Posterior cingulate gyrus (tissue), 11 donors: Measurements from ENCODE around the gene SLX4IP.
"Not testable (repeated sequence)": the region's sequence is repeated elsewhere in the genome, so short reads cannot be mapped to it uniquely, and the experiment has no call there.

ENCODE experiments used
- DNase-seq, 10 donors: peaks; one replicate each; pipeline versions ENCODE4 v3.0.0 to v3.0.0-alpha.2; 2020 to 2021; ENCODE audit warnings: mixed read lengths in 3 of 10
- intact Hi-C: fragments of 100-400 bp; cut with DNase I; formaldehyde crosslinking; loops from one replicate; pipeline ENCODE4 v1.15.1; 2023

SLX4IP gene

DNA sequence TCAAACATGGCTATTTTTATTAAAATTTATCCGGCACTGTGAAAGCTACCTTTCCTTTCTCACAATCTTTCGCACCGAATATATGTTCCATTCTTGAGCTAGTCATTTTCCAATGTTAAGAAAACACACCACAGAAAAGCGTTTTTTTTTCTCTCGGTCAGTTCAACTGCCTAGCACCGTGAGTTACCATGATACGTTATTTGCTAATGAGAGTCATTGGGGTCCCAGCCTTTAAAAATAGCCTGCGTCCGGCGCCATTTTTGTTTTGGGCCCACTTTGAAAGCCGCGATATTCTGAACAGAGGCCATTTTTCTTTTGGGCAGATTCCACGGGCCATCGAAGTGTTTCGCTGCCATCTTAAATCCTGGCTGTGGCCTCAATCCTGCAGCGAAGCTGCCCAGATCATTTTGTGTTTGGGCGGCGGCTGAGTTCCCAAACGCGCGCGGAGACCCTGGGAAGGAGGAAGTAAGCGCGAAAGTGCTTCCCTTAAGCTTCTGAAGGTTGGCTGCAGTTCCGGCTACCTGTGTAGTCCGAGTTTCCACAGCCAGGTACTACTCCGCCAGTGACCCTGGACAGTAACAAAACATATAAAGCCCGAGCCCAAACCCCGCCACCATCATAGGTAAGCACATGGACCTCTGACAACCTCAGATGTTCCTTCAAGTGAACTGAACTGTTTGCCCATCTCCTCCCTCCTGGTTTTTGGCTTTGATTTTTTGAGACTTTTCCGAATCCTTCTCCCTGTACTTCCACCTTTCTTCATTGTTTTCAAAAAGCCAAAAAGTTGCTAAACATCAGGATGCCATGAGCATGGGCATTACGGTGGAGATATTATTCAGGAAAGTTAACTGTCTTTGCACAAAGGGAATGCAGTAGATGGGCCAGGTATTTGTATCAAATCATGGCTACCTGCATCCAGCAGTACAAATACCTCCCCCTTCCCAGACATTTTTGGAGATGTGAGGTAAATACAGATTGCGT lies at the start of gene SLX4IP:
Gene SLX4IP (plus strand): TSS at position 474 of the 981 bp plus-strand sequence. CDS start 22,900 bp downstream, outside the sequence.
- peak; percentile 80 to 98 (median 90) for DNase-seq
- intact Hi-C loops: loop anchor here (2.0 kb wide), 2 partner anchors 216 to 238 kb away; partner anchors contain the start of genes JAG1 and SNAP25

DNA sequence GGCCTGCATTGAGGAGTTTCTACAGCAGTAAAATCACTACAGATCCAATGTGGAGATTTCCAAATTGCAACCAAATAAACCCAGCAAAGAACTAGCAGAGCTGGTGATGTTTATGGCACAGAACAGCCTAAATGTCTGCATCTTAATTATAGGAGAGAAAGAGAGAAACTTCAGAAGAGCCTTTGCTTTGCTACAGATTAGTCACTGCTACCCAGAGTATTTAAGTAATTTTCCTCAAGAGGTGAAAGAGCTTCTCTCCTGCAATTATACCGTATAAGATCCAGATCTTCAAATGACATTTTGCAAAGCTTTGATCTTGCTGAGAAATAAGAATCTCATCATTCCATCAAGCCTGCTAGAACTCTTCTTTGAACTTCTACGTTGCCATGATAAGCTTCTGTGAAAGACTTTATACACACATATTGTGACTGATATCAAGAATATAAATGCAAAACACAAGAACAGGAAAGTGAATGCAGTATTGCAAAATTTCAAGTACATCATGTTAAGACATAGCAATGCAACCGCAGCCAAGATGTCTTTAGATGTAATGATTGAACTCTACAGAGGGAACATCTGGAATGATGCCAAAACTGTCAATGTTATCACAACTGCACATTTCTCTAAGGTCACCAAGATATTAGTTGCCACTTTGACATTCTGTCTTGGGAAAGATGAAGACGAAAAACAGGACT lies 49.1 kb upstream of the SLX4IP start:
- DNase-seq: no peak
- intact Hi-C loops: no loop called here

DNA sequence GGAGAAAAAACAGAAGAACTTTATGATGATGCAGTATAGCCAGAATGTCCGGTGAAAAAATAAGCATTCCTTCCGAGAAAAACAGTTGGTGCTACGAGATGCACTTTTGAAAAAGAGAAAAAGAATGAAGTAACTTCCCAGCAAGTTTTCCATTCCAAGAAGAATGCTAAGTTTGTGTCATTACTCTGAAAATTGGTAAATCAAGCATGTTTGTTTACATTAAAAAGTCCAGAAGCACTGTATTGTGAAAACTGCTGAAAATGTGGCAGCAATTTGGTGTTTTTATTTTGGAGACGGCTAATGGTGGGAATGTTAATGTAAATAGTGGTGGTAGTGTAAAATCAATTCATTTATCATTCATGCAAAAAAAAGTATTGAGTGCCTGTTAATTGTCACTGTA lies 47.4 kb upstream of the SLX4IP start:
- DNase-seq: no peak
- intact Hi-C loops: no loop called here

DNA sequence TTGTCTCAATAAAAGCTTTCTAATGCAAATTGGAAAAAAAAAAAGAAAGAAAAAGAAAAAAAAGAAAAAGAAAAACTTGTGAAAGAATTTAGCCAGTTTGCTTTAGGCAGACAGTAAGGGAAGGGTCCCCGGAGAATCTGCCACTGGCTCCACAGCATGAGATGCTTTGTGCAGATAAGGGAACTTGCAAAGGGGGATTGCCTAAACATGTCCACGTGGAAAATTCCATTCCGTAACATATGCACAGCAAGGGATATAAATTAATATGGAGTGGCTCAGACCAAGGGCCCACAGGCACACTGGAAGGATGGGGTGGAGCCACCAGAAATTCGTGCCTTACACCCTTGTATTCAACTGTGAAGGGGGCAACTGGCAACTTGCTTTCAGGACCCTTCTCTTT lies 46.5 kb upstream of the SLX4IP start:
- intact Hi-C loops: no loop called here

DNA sequence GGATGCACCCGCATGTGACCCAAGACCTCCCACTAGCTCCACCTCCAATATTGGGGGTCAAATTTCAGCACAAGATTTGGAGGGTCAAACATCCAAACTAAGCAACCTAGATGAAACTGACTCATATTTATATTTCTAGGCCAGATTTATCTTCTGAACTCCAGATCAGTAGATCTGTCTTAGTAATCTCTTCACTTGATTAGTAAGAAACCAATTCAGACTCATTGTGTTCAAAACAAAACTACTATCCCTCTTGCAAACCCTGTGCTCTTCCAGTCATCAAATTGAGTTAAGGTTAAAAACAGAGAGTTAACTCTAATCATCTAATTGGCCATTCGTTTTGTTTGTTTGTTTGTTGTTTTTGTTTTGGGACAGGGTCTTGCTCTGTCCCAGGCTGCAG lies 44.4 kb upstream of the SLX4IP start:
- DNase-seq: no peak
- intact Hi-C loops: no loop called here

More for the DNA sequence above, 46.5 kb upstream of the SLX4IP start:
- no peak for DNase-seq

DNA sequence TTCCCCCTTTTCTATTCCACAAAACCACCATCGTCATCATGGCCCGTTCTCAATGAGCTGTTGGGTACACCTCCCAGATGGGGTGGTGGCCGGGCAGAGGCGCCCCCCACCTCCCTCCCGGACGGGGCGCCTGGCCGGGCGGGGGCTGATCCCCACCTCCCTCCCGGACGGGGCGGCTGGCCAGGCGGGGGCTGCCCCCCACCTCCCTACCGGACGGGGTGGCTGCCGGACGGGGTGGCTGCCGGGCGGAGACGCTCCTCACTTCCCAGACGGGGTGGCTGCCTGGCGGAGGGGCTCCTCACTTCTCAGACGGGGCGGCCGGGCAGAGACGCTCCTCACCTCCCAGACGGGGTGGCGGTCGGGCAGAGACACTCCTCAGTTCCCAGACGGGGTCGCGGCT lies 40.4 kb upstream of the SLX4IP start:
- DNase-seq, intact Hi-C loops: not testable (repeated sequence)

DNA sequence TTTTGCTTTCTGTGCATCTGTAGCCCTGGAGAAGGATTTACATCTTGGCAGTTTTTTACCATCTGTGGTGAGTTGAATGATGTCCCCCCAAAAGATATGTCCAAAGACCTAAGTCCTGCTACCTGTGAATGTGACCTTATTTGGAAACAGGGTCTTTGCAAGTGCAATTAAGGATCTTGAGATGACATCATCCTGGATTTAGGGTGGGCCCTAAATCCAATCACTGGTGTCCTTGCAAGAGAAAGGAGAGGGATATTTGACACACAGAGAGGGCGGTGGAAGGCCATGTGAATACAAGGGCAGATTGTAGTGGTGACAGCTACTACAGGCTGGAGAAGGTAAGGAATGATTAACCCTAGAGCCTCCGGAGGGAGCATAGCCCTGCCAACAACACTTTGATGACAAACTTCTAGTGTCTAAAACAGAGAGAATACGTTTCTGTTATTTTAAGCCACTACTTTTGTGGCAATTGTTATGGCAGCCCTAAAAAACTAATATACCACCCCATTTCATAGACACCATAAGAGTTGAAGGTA lies 36.2 kb upstream of the SLX4IP start:
- no peak for DNase-seq
- intact Hi-C loops: no loop called here

DNA sequence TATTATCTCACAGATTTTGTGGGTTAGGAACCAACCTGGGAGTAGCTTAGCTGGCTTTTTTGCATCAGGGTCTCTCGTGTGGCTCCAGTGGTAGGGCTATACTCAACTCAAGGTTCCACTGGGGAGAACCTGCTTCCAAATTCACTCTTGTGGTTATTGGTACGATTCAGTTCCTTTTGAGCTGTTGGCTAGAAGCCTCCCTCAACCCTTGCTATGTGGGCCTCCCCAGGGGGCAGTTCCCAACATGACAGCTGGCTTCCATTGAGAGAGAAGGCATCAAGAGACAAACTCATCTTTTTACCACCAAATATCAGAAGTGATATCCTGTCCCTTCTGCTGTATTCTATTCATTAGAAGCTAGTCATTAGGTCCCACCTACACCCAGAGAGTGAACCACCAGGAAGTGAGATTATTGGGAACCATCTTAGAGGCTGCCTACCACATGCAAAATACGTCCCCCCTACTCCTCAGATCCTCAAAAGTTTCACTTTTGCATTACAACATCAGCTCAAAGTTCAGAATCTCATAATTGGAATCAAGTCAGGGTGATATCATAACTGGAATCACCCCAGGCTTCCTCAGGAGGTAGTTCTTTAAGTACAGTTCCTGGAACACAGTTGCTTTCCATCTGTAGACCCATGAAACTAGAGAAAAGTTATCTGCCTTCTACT lies 32.0 kb upstream of the SLX4IP start:
- intact Hi-C loops: no loop called here
- DNase-seq: no peak

DNA sequence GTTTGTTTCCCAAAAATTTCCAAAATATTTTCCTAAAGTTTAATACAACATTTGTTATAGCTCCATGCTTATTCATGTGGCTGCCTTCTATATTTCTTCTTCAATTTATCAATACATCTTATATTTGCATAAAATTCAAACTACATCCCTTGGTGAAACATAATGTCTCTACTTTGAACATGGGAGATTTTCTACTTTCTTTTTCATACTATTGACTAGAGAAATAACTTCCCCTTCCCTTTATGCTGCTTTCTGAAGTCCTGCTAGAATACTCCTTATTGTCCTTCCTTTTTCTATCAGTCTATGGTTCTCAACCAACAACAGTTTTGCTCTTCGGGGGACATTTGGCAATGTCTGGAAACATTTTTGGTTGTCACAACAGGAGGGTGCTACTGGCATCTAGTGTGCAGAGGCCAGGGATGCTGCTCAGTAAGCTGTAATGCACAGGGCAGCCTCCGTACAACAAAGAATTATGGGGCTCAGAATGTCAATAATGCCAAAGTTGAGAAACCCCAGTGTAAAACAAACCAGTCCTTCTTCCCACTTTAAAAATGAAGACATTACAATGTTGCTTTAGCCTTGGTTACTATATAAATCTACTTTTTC lies 31.0 kb upstream of the SLX4IP start:
- intact Hi-C loops: no loop called here
- DNase-seq: peak in 1 of 10 donors; percentile 73

DNA sequence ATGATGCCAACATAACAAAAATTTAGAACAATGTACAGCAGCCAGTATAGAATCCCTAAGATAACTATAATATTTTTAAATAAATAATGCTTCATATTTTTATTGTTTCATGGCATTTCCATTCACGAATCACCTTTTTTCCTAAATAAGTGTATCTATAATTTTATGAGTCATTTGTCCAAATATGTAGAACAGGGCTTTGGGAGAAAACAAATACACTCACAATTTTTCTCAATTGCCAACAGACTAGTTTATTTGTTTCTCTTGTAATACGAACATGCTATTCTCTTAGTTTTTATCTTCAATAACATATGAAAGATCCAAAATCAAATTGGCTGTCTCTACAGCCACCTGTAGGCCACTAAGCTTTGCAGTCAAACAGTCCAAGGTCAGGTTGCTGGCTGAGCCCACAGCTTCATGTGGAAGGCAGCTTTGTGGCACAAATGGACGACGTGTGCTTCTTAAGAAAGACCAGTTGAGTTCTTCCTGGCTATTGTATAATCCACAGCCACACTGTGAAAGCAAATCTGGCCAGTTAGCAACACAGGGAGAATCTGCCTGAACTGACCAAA lies 30.1 kb upstream of the SLX4IP start:
- DNase-seq: no peak
- intact Hi-C loops: no loop called here

DNA sequence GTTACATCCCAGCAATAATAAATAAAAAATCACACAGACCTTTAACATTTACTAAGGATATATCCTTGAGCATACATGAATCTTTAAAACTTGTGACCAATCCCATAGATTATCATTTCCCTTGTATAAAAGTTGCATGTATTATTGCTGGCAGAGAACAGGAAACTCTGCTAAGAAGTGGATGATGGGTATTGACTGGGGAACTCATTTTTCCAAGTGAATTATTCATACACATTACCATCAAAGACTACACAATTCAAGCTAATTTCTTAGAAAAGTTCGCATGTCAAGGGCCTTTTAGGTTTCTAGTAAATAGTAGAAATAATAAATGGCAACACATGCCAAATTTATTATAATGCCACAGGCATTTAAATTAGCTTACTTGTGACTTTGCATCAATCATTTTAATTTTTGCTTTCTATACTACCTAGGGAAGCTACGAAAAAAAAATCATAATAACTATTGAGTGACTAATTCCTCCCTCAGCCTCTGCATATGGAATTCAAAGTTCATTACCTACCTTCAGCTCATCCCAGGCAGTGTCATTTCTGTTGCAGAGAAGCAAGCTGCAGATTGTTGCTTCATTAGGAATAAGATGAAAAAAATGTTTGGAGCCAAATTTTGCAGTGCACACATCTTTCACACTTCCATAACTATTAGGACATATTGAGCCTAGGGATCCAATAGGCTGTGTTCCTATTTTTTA lies 26.8 kb upstream of the SLX4IP start:
- DNase-seq: no peak
- intact Hi-C loops: no loop called here

DNA sequence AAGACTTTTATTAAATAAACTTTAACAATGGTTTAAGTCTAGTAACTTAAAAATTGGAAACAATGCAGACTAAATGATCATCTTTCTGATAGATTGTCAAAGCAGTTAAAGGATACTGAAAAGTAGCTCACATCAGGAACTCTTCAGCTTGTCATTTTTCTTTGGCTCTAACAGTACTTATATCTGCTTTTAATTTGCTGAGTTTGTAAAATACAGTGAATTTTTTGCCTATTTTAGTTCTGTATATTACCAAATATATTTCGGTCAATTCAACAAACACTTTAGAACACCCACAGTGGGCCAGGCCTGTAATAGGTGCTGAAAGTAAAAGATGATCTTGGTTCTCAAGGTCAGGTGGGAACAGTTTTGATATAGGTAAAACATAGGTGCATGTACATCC lies 23.4 kb upstream of the SLX4IP start:
- intact Hi-C loops: no loop called here
- no peak for DNase-seq

DNA sequence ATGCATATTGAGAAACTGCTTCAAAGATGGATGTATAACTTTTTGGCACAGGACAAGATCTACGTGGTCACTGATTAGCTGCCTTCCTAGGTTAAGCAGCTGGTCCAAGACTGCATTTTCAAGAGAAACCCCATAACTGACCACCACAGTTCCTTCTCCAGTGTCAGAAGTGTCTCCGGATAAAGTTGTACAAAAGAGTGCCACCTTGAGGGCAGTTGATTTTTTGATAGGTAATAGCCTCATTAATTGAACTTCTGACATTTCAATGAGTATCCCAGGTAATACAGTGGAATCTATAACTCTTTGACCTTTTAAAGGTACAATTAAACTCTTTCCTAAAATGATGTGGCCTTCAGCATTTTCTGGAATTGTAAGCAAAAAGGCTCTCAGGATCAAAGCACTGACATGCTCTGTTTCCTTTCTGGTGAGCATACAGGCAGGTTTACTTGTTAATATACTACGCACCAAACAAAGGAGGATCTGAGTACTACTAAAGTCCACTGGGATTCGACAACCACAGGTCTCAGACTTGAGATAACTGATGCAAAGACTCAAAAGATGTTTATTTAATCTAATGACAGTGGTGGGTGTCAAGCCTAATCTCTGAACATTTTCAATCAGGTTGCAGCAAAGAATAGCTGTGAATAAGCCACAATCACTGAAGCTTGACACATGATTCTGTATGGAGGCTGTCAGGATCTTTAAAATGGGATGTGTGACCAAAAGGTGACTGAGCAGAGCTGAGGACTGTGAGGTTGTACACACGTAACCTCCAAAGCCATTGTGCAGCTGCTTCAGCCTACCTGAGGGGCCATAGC lies 22.3 kb upstream of the SLX4IP start:
- no peak for DNase-seq
- intact Hi-C loops: no loop called here

DNA sequence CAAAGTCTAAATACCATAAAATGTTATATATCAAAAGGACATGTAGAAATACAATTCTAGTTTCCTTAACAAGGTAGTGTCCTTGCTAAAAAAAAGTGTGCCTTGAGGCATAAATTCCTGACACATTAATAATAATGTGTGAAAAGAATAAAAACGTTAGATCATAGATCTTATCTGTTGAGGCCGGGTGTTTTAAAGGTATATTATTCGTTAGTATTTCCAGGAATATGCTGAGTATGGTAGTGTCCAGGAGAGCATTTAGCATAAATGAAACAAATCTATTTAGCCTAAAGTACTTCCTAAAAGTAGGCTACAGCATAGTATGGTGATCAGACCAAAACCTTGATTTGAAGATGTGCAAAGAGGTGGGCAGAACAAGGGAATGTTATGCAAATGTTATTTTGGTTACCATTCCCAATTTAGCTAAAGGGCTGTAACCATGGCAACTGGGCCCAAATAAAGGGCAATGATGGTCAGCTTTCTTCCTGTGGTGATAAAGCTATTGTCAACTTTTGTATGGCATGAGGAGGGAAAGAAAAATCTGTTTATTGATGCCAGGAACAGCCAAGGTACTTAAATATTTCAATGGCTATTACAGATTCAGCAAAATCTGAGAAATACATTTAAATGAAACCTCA lies 20.0 kb upstream of the SLX4IP start:
- intact Hi-C loops: no loop called here

DNA sequence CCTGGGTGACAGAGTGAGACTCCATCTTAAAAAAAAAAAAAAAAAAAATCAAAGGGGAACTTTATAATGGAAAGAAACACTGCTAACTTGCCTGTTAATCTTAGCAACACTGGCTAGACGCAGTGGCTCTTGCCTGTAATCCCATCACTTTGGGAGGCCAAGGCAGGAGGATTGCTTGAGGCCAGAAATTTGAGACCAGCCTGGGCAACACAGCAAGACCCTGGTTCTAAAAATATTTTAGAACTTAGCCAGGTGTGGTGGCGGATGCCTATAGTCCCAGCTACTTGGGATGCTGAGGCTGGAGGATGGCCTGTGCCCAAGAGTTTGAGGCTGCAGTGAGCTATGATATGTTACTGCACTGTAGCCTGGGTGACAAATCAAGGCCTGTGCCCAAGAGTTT lies 17.9 kb upstream of the SLX4IP start:
- DNase-seq, intact Hi-C loops: not testable (repeated sequence)

More for the DNA sequence above, 20.0 kb upstream of the SLX4IP start:
- DNase-seq: no peak

DNA sequence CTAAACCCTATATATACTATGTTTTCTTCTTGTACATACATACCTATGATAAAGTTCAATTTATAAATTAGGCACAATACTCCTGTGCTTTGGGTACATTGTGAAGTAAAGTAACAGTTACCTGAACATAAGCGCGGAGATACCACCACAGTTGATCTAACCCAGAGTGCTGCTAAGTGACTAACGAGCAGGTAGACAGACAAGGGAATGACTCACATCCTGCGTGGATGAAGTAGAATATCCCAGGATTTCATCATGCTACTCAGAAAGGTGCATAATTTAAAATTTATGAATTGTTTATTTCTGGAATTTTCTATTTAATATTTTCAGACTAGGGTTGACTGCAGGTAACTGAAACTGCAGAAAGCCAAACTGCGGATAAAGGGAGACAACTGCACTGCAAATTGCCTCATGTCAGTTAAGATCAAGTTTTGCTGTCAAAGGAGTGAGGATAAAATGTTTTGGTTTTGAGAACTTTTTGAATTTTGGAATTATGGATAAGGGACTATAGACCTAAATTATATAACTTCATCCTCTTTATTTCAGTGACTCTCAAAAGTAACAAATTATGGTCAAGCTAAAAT lies 15.5 kb upstream of the SLX4IP start:
- DNase-seq: no peak
- intact Hi-C loops: no loop called here

DNA sequence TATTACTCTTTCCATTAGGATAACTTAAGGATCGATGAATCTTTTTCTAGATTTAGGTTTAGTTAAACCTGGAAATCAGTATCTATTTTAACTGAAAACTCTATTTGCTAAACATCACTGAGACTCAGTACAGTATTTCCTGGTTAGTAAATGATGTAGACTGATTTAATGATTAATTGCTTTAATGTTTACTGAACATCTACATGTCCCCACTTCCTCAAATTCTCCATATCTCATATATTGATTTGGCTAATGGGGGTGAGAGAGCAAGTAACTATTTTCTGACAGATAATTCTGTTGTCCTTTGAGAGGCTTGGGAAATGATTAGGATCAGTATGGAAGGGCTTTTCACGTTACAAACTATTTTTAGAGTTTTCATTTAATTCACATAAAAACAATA lies 11.4 kb upstream of the SLX4IP start:
- intact Hi-C loops: no loop called here
- no peak for DNase-seq
